ENCODE data around the gene ZNF831.

- TF ChIP-seq CTCF (IDR thresholded peaks at IDR 0.05) (no peak), POLR2A (IDR thresholded peaks at IDR 0.05) (no peak)
Measured at GRCh38 chr20:59170406-59171349, 7.1 kb downstream of the ZNF831 start.

Measured in tibial nerve (tissue), 3 donors.